Measurements from ENCODE around the gene COQ10A.

GRCh38 chr12:56297400-56297799 lies 30.7 kb downstream of the COQ10A start:
- TF ChIP-seq CTCF (IDR thresholded peaks at IDR 0.05) = no peak
- TF ChIP-seq POLR2A (IDR thresholded peaks at IDR 0.05) = no peak

Data from lower leg skin (tissue), 3 donors.